Urinary bladder (tissue), 4 donors: ENCODE measurements around the gene PHF24. TPM values are rescaled to one million over a fixed set of nuclear protein-coding genes. Genes with fewer than 3 reads are reported as not detected.

Experiments used
- DNase-seq: peaks from one replicate; pipeline ENCODE4 v3.0.0-alpha.2; 2015; ENCODE audit errors: extremely low spot score
- H3K27ac ChIP-seq: one replicate; pipeline ENCODE4 v1.5.1; 2013; ENCODE audit warnings: low read depth, mild to moderate bottlenecking, moderate library complexity
- H3K36me3 ChIP-seq: one replicate; pipeline ENCODE4 v1.6.1; 2013; ENCODE audit warnings: mild to moderate bottlenecking, moderate library complexity; ENCODE audit not compliant: insufficient read depth
- H3K4me1 ChIP-seq: one replicate; pipeline ENCODE4 v1.6.1; 2013; ENCODE audit warnings: mild to moderate bottlenecking, moderate library complexity; ENCODE audit not compliant: insufficient read depth
- H3K4me3 ChIP-seq: one replicate; pipeline ENCODE4 v1.5.1; 2013; ENCODE audit warnings: low read depth, low read length
- whole genome bisulfite sequencing: extraction: QIAGEN DNeasy Blood & Tissue Kit; methylation state at CpG from one replicate; pipeline ENCODE4 v1.1.7; 2013; 5-methylcytosine and 5-hydroxymethylcytosine counted together
- polyA plus RNA-seq: library from polyadenylated mRNA; stranded (reverse); fragments of 200-250 nt; gene quantifications from one replicate; pipeline ENCODE4 v1.2.3, GENCODE V29; 2013
- total RNA-seq: library from RNA; depleted of rRNA; stranded (reverse); fragments of >200 nt; gene quantifications from one replicate; pipeline ENCODE4 v1.2.3, GENCODE V29; 2014
- donor health status: healthy with polysubstance abuse.
- donor health status: healthy.

Gene PHF24
- total and polyA plus RNA-seq, 2 donors, result 0.18 to 0.69 TPM

- no peak overlapping the region for H3K27ac ChIP-seq
These were observed 68.6 kb downstream of the PHF24 start for GRCh38 chr9:35026671-35027070.

GRCh38 chr9:35027374-35027773 is 69.3 kb downstream of the PHF24 start:
- no peak overlapping the region for H3K4me3 ChIP-seq
- no peak overlapping the region for H3K27ac ChIP-seq
- no peaks in the 10 kb centered on the region for H3K4me1 ChIP-seq
- no peaks in the 10 kb centered on the region for H3K36me3 ChIP-seq
- 81% methylated on average over 1 of the region's 1 CpG for WGBS
- DNase-seq, result no peak

More at GRCh38 chr9:35026671-35027070, 68.6 kb downstream of the PHF24 start:
- no peak overlapping the region for H3K4me3 ChIP-seq
- 63% methylated on average over 3 of the region's 3 CpGs for WGBS
- H3K36me3 ChIP-seq, result no peaks in the 10 kb centered on the region
- no peaks in the 10 kb centered on the region for H3K4me1 ChIP-seq
- no peak for DNase-seq

GRCh38 chr9:35027860-35028259 is 69.8 kb downstream of the PHF24 start:
- WGBS, result 42% methylated on average over 1 of the region's 1 CpG
- Histone ChIP-seq H3K4me3 (no peak overlapping the region), H3K4me1 (no peaks in the 10 kb centered on the region), H3K27ac (no peak overlapping the region), H3K36me3 (no peaks in the 10 kb centered on the region)
- DNase-seq, result no peak

DNA sequence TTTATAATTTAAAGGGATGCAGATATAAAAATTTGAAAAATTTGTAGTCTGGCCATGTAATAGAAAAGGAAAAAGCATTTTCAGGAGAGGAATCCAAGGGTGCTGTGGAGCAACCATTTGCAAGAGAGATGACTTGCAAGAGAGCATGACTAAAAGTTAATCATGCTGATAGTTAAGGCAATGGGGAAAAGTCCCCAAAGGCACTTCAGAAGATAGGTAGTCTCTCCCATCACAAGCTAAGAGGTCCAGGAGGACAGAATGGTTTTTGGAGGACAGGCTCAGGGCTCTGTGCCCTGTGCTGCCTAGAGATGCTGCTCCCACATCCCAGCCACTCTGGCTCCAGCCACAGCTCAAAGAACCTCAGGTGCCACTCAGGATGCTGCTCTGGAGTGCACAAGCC is 70.3 kb downstream of the PHF24 start:
- no peak overlapping the region for H3K27ac ChIP-seq
- DNase-seq, result no peak
- H3K36me3 ChIP-seq, result no peaks in the 10 kb centered on the region
- no peaks in the 10 kb centered on the region for H3K4me1 ChIP-seq
- H3K4me3 ChIP-seq, result no peak overlapping the region

DNA sequence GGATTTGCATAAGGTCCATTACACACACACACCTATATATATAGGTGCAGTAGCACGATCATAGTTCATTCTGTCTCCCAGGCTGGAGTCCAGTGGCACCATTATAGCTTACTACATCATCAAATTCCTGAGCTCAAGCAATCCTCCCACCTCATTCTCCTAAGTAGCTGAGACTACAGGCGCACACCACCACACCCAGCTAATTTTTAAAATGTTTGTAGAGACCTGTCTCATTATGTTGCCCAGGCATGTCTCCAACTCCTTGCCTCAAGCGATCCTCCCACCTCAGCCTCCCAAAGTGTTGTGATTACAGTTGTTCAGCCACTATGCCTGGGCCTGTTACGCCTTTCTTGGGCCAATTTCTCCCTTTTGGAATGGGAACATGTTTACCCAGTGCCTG is 71.2 kb downstream of the PHF24 start:
- no peak overlapping the region for H3K4me3 ChIP-seq
- WGBS, result 91% methylated on average over 4 of the region's 4 CpGs
- no peak for DNase-seq
- H3K4me1 ChIP-seq, result no peaks in the 10 kb centered on the region
- H3K36me3 ChIP-seq, result no peaks in the 10 kb centered on the region
- H3K27ac ChIP-seq, result no peak overlapping the region

- 76% methylated on average over 2 of the region's 2 CpGs for WGBS
- Histone ChIP-seq H3K4me1 (no peaks in the 10 kb centered on the region), H3K27ac (no peak overlapping the region), H3K36me3 (no peaks in the 10 kb centered on the region), H3K4me3 (no peak overlapping the region)
- no peak for DNase-seq
These were observed 71.8 kb downstream of the PHF24 start for GRCh38 chr9:35029852-35030251.

Other genes with a start within 250 kb of the PHF24 start
- gene CCL21, start 248.1 kb upstream of the PHF24 start, total RNA-seq, result 35.7 TPM
- 60.4 TPM for gene CCL21, start 248.1 kb upstream of the PHF24 start, polyA plus RNA-seq
- 15.3 TPM for gene DNAJB5, start 31.5 kb downstream of the PHF24 start, total RNA-seq
- 89.8 TPM for gene DNAJB5, start 31.5 kb downstream of the PHF24 start, polyA plus RNA-seq
- 174 TPM for gene VCP, start 114.3 kb downstream of the PHF24 start, total RNA-seq
- gene VCP, start 114.3 kb downstream of the PHF24 start, polyA plus RNA-seq, result 142 TPM
- 14.9 TPM for gene FANCG, start 121.7 kb downstream of the PHF24 start, total RNA-seq
- gene FANCG, start 121.7 kb downstream of the PHF24 start, polyA plus RNA-seq, result 8.8 TPM
- 8.6 TPM for gene PIGO, start 138.3 kb downstream of the PHF24 start, total RNA-seq
- 14.8 TPM for gene PIGO, start 138.3 kb downstream of the PHF24 start, polyA plus RNA-seq
- 52.3 TPM for gene STOML2, start 144.8 kb downstream of the PHF24 start, total RNA-seq
- gene STOML2, start 144.8 kb downstream of the PHF24 start, polyA plus RNA-seq, result 106 TPM
- gene ATOSB, start 157.6 kb downstream of the PHF24 start, total RNA-seq, result 6.0 TPM
- gene ATOSB, start 157.6 kb downstream of the PHF24 start, polyA plus RNA-seq, result 18.7 TPM
- 11.3 TPM for gene UNC13B, start 203.7 kb downstream of the PHF24 start, total RNA-seq
- gene UNC13B, start 203.7 kb downstream of the PHF24 start, polyA plus RNA-seq, result 11.8 TPM